ENCODE data around the gene C16orf96.

- TF ChIP-seq FOXM1 (IDR thresholded peaks at IDR 0.05; ENCODE audit: borderline replicate concordance, low read depth) (no peak), TAF1 (IDR thresholded peaks at IDR 0.05; ENCODE audit: low read depth) (no peak), EP300 (IDR thresholded peaks at IDR 0.05; ENCODE audit: borderline replicate concordance) (no peak)
Measured at GRCh38 chr16:4550591-4550990, 5.5 kb upstream of the C16orf96 start.
